Activated CD4-positive, alpha-beta T cell treated with anti-CD3 and anti-CD28 coated beads, Interleukin-2, amount 50 U/mL, for 16 hours (primary cell): Measurements from ENCODE around the gene FRMD4A.
"Not testable (repeated sequence)": the region's sequence is repeated elsewhere in the genome, so short reads cannot be mapped to it uniquely, and the experiment has no call there.

Experiments used
- DNase-seq: peaks from one replicate; pipeline ENCODE4 v3.0.0-alpha.2; 2020

Gene FRMD4A

DNA sequence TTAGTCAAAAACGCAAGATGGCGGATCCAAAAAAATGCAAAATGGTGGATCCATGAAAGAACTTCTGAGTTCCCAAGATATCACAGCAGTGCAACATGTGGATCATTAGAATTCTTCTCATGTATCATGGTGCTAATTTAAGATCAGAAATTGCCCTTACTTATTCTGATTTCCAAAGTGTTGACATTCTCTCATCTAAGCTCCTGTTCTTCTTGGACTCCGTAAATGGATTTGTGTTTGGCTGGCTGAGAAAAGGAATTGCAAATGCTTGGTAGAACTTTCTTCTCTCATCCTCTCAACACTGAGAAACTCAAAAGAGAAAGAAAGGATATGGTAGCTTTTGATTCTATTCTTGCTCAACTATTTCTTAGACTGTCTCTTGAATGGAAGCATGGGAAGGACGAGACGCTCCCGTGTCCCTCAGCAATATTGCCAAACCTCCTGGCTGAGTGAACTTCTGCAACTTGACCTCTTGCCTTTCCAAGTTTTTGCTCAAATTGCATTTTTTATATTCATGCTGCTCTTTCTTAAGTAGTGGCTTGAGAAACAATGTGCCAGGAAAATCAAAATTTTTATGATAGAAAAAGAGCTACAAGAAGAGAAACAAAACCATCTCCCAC is 44.7 kb downstream of the FRMD4A start:
- no peak for DNase-seq

- no peak for DNase-seq
Observed at GRCh38 chr10:14282276-14282675, 48.4 kb downstream of the FRMD4A start.

GRCh38 chr10:14278533-14278932 is 52.2 kb downstream of the FRMD4A start:
- no peak for DNase-seq

DNA sequence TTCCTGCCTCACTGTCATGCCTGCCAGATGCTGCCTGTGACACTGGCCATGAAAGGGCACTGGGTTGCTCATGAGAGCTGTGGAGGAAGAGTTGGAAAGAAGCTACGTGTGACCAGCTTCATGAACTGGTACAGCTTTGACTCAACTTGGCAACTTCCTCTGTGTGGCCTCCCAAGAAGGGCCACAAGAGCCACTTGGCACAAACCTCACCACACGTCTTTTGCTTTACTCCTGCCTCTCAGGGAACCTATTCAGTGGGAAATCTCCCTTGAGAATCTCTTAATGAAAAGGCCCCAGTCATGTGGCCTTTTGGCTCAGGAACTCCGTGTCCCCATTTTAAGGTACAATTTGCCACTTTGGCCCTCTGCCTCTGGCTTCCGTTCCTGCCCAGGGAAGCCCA is 54.5 kb downstream of the FRMD4A start:
- no peak for DNase-seq

DNA sequence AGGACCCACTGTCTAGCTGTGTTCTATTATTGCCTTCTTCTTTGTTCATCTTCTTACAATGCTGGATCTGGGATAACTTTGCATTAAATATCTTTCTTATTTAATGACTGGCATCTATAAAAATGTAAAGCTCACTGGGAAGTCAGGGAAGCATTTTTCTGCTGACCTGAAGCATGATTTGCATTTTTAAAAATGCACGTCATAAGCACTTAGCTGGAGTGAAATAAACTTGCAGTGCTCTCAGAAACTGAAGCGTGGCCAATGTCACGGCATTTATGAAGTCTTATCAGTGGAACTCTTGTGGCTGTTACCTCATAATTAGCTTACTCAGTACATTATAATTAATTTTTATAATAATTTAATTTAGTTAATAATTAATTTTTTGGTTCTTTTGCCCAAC is 59.1 kb downstream of the FRMD4A start:
- no peak for DNase-seq

GRCh38 chr10:14270370-14270769 is 60.4 kb downstream of the FRMD4A start:
- DNase-seq = no peak

DNA sequence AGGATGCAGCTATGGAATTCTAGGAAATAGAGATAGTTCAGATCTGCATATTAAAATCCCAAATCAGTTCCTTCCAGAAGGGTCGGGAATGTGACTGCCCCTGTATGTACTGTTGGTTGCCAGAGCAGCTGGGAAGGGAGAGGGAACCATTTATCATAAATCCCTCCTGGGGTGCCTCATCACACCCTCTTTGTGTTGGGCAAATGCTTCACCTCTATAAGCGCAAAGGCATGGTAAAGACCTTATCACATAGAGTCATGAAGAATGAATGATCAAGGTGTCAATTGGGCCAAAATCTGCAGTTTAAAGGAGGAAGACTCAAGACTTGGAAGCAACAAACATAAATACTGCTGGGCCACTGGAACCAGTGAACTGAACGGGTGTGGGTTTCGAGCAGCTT is 65.0 kb downstream of the FRMD4A start:
- DNase-seq = no peak

DNA sequence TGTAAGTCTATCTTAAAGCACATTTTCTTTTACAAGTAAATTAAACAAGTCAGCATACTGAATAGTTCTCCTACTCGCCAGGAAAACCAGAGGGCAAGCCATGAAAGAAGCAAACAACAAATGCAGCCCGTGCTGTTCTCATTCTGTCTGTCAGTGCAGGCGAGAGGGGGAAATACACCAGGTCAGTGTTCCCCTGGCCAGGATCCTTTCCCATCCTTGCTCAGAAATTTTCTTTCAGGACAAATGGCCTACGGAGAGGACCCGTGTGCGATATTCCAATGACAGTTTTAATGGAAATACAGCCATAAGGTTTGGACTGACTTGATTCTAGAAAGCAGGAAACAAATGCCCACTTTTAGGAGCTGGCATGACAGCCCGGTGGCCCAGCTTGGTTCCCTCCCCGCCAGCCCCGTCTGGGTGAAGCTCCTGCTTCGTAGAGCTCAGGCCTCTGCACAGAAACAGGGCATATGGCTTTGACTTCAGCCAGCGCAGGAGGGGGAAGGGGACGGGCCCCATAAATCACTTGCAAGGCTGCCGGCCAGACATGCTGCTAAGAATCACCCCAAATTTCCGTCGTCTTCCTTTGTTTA is 67.8 kb downstream of the FRMD4A start:
- DNase-seq = no peak

DNA sequence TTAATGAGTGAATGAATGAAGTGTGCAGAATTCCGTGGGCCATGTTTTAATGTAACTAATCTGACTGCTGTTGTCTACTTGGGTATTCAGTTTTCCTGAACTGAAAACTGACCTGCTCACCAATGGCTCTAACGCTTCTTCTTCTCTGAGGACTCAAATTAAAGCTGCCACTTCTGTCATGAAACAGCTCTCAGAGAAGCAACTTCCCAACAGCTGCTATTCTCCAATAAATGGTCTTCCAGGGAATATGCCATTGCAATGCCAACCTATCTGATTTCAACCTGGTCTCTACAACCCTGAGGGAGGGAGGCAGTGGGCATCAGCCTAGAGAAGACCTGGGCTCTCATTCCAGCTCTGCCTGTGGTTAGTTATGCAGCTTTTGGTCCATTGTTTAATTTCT is 69.4 kb downstream of the FRMD4A start:
- DNase-seq = no peak

GRCh38 chr10:14259696-14260566 is 70.8 kb downstream of the FRMD4A start:
- DNase-seq = no peak

DNA sequence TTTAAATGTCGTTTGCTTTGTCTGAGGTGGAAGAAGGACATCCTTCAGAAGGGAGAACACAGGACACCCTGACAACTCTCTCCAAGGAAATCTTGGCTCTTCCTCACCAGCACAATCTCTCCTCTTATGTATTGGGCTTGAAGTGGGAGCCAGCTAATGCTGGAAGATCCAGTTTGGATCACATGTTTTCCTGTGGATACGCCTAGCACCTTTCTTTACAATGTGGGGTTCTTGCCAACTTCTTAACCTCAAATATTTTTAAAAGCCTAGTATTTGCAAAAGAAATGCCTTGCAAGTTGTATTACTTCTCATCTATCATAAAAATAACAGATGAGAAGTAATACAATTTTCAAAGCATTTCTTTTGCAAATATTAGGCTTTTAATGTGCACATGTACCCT is 76.4 kb downstream of the FRMD4A start:
- no peak for DNase-seq

GRCh38 chr10:14253711-14254110 is 77.0 kb downstream of the FRMD4A start:
- DNase-seq = no peak

DNA sequence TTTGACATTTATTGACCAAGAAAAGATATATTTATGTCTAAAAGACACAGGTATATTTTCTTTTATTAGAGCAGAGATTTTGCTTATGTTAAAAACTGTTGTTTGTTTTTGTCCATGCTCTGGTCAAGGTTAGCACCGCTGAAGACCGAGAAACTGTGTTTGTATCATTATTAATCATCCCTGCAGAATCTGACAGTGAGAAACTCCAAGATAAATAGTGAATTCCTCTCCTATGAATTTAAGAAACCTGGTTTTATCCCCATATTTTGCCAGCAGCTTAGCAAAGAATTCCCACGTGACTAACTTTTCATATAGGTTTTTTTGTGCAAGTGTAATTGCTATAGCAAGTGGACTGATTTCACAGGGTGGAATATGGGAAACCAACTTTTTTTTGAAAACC is 77.6 kb downstream of the FRMD4A start:
- no peak for DNase-seq

GRCh38 chr10:14250496-14251076 is 80.1 kb downstream of the FRMD4A start:
- DNase-seq = no peak

GRCh38 chr10:14247377-14248116 is 83.2 kb downstream of the FRMD4A start:
- DNase-seq = no peak

GRCh38 chr10:14244801-14245211 is 85.9 kb downstream of the FRMD4A start:
- DNase-seq = no peak

DNA sequence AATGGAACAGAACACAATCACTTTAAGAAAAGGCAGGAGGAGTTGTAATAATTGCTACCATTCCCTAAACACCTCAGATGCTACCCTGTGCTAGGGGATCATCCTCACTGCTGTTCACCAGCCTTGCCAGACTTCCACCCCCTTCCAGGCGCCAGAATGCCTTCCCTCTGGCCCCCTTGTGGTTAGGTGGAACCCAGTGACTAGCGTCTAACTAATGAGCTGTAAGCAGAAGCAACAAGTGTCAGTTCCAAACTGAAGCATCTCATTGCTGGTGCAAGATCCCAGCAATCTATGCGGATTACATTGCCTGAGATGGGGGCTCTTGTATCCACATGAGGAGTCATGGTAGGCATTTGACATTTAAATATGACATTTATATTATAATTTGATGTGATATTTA is 86.6 kb downstream of the FRMD4A start:
- DNase-seq = no peak

DNA sequence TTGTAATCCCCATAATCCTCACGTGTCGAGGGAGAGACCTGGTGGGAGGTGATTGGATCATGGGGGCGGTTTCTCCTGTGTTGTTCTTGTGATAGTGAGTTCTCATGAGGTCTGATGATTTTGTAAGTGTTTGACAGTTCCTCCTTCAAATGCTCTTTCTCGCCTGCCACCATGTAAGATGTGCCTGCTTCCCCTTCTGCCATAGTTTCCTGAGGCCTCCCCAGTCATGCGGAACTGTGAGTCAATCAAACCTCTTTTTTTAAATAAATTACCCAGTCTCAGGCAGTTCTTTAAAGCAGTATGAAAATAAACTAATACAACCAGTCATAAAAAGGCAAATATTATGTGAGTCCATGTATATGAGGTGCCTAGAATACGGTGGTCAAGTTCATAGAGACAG is 87.5 kb downstream of the FRMD4A start:
- DNase-seq = no peak

DNA sequence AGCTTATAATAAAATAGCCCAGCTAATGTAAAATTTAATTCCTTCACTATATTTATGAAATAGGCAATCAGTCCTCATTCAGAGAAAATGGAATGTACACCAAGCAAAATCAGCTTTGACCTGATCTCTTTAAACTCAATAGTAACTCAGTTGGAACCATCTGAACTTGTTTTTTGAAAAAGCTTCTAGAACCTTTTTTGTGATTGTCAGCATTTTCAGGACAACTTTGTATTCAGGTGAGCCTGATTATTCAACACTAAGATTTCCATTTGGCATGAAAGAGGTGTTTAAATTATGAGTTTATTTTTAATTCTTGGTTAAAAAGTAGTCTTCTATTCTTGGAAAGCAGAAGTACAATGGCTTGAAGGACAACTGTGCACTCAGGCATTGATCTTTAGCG is 89.5 kb downstream of the FRMD4A start:
- no peak for DNase-seq

DNA sequence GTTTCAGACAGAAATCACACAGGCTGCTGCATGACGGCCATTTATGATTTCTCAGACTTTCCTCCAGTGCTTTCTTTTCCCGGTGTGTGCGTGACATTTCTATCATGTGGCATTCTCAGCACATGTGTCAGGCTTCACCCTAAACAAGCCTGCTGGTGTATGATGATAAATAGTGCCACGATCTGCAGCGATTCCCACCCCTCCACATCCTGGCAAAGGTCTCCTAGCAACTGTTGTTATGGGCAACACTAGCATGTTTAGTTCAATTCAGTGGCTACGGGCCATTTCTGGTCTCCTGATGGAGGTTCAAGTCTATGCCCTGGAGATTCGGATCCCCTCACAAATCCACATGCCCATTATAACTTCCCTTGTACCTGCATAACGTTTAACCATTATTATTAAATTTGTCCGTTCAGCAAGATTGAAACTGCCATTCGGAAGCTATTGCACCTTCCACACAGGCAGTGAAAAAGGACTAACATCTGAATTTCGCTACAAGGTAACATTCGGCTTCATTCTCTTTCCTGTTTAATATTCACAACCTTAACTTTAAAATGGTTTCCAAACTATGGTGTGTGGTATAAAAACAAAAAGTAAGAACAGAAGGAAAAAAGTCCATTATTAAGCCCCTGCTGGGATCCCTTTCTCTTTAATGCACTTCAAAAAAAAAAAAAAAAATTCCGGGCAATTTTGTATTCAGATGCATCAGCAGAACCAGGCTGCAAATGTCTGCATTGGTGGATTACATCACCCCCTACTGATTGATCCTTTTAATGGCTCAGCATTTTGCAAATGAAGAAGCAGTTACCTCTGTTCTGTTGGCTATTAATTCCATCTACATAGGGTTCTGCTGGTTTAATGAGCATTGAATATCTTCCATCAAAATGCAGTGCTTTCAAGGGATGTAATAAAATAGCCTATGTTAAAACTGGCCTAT is 90.2 kb downstream of the FRMD4A start:
- DNase-seq = peak; percentile 10

GRCh38 chr10:14238659-14239058 is 92.1 kb downstream of the FRMD4A start:
- not testable (repeated sequence) for DNase-seq

DNA sequence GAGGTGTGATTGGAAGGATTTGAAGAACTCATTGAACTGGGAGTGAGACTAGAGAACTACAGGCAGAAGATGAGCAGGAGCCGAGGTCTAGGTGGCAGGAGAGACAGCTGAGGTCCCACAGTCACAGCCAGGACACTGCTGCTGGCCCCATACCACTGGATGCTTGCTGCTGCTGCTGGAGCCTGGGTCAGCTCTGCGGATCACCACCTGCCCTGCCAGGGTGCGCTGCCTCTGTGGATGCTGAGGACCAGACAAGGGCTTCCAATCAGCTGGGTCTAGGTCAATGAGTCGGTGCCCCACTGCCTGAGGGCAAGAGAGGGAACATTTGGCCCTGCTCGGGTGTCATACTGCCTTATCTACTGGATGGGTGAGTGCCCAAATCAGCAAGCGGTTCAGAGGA is 94.4 kb downstream of the FRMD4A start:
- no peak for DNase-seq
